IMR-90 (cell line): ENCODE data around the gene HOXC5. TPM values are rescaled to one million over a fixed set of nuclear protein-coding genes. Genes with fewer than 3 reads are reported as not detected.

Source experiments
- ATAC-seq: fragments of 200-7000 bp; cut with Tn5 transposase; 2 replicates; pipeline ENCODE4 v1.9.1; 2020; ENCODE audit warnings: low read depth, mild to moderate bottlenecking, moderate library complexity
- BruUV-seq: library from RNA; stranded (reverse); fragments of 400-500 nt; replicated peaks from 2 replicates; lab custom pipeline; 2021; lab: Mats Ljungman, UMichigan
- CTCF ChIA-PET: fragments of 300-600 bp; formaldehyde crosslinking; extraction: SDS; loops from one replicate; lab custom pipeline; 2021; ENCODE audit warnings: antibody characterized with exemption; lab: Yijun Ruan, JAX
- POLR2A ChIA-PET: fragments of 300-600 bp; sonication (Branson Sonifier 250); formaldehyde crosslinking; loops from one replicate; lab custom pipeline; 2022; ENCODE audit warnings: antibody characterized with exemption; ENCODE audit not compliant: unreplicated experiment; lab: Charles Lee
- DNase-seq: peaks from one replicate; pipeline ENCODE4 v3.0.0; 2013
- H2AFZ ChIP-seq: replicated peaks from 2 replicates; pipeline ENCODE3; 2013; ENCODE audit warnings: low read length, mild to moderate bottlenecking; ENCODE audit not compliant: poor library complexity
- H2AK5ac ChIP-seq: 2 replicates; pipeline ENCODE4 v1.6.1; 2013; ENCODE audit warnings: low read depth, low read length, inconsistent platforms
- H2AK9ac ChIP-seq: replicated peaks from 2 replicates; pipeline ENCODE3; 2013; ENCODE audit warnings: mild to moderate bottlenecking, low read depth, low read length, moderate library complexity; ENCODE audit not compliant: poor library complexity
- H2BK120ac ChIP-seq: 2 replicates; pipeline ENCODE4 v1.6.1; 2013; ENCODE audit warnings: low read depth, low read length, inconsistent platforms
- H2BK15ac ChIP-seq: 3 replicates; pipeline ENCODE4 v1.6.1; 2013; ENCODE audit warnings: low read depth, low read length, inconsistent platforms
- H2BK20ac ChIP-seq: 2 replicates; pipeline ENCODE4 v1.6.1; 2013; ENCODE audit warnings: low read depth, mild to moderate bottlenecking, inconsistent platforms, low read length, moderate library complexity
- H2BK5ac ChIP-seq: 2 replicates; pipeline ENCODE4 v1.6.1; 2013; ENCODE audit warnings: mild to moderate bottlenecking, low read depth, low read length, inconsistent platforms; ENCODE audit not compliant: poor library complexity, severe bottlenecking
- H3K14ac ChIP-seq: replicated peaks from 2 replicates; pipeline ENCODE4 v1.6.1; 2013; ENCODE audit warnings: low read depth, low read length, inconsistent platforms
- H3K18ac ChIP-seq: 2 replicates; pipeline ENCODE4 v1.6.1; 2013; ENCODE audit warnings: low read depth, low read length, control low read depth
- H3K23ac ChIP-seq: 2 replicates; pipeline ENCODE4 v1.6.1; 2013; ENCODE audit warnings: low read depth, low read length, inconsistent platforms
- H3K27ac ChIP-seq: 2 replicates; pipeline ENCODE4 v1.5.1; 2013; ENCODE audit warnings: mild to moderate bottlenecking, control low read depth, low read length; ENCODE audit not compliant: insufficient read depth
- H3K27me3 ChIP-seq: 2 replicates; pipeline ENCODE4 v1.6.1; 2013; ENCODE audit warnings: low read length; ENCODE audit not compliant: control insufficient read depth, insufficient read depth
- H3K36me3 ChIP-seq: 2 replicates; pipeline ENCODE4 v1.6.1; 2013; ENCODE audit warnings: low read length, mixed read lengths; ENCODE audit not compliant: control insufficient read depth, insufficient read depth
- H3K4ac ChIP-seq: 2 replicates; pipeline ENCODE4 v1.6.1; 2013; ENCODE audit warnings: low read depth, low read length, inconsistent platforms
- H3K4me1 ChIP-seq: 2 replicates; pipeline ENCODE4 v1.6.1; 2013; ENCODE audit warnings: low read length, mixed read lengths; ENCODE audit not compliant: control insufficient read depth, insufficient read depth
- H3K4me2 ChIP-seq: 2 replicates; pipeline ENCODE4 v1.6.1; 2013; ENCODE audit warnings: low read depth, mild to moderate bottlenecking, control low read depth, low read length, moderate library complexity
- H3K4me3 ChIP-seq: 2 replicates; pipeline ENCODE4 v1.5.1; 2013; ENCODE audit warnings: low read depth, mild to moderate bottlenecking, control low read depth, low read length, moderate library complexity; ENCODE audit not compliant: insufficient read depth
- H3K56ac ChIP-seq: 2 replicates; pipeline ENCODE4 v1.6.1; 2013; ENCODE audit warnings: low read length, inconsistent platforms; ENCODE audit not compliant: insufficient read depth; ENCODE audit errors: extremely low read depth
- H3K79me1 ChIP-seq, 2 experiments: 2 replicates each; pipeline ENCODE4 v1.6.1; 2013; ENCODE audit warnings: low read length in 2 of 2, inconsistent platforms in 1 of 2, low read depth in 1 of 2
- H3K9ac ChIP-seq: 2 replicates; pipeline ENCODE4 v1.6.1; 2013; ENCODE audit warnings: low read depth, low read length, control low read depth
- H3K9me1 ChIP-seq: 2 replicates; pipeline ENCODE4 v1.6.1; 2013; ENCODE audit warnings: low read length, inconsistent platforms; ENCODE audit not compliant: insufficient read depth
- H3K9me3 ChIP-seq: 2 replicates; pipeline ENCODE4 v1.6.1; 2013; ENCODE audit warnings: low read length; ENCODE audit not compliant: control insufficient read depth, insufficient read depth
- H4K20me1 ChIP-seq: 2 replicates; pipeline ENCODE4 v1.6.1; 2013; ENCODE audit warnings: low read length, inconsistent platforms; ENCODE audit not compliant: insufficient read depth
- H4K5ac ChIP-seq: 2 replicates; pipeline ENCODE4 v1.6.1; 2013; ENCODE audit warnings: mild to moderate bottlenecking, low read depth, low read length, control low read depth
- H4K8ac ChIP-seq, 2 experiments: 2 replicates each; pipeline ENCODE4 v1.6.1; 2013; ENCODE audit warnings: low read depth in 2 of 2, low read length in 2 of 2, control low read depth in 1 of 2, inconsistent platforms in 1 of 2
- H4K91ac ChIP-seq: 2 replicates; pipeline ENCODE4 v1.6.1; 2013; ENCODE audit warnings: low read depth, low read length, inconsistent platforms; ENCODE audit not compliant: insufficient read depth
- MAFK ChIP-seq: IDR thresholded peaks from 2 replicates; pipeline ENCODE4 v1.6.1; 2012; ENCODE audit warnings: low read depth, low read length, improper control_type of control experiment
- NFE2L2 ChIP-seq: fragments of 150-350 bp; IDR thresholded peaks from 2 replicates; pipeline ENCODE4 v1.6.1; 2016; ENCODE audit warnings: low read depth, mild to moderate bottlenecking, low read length
- RCOR1 ChIP-seq: IDR thresholded peaks from 2 replicates; pipeline ENCODE4 v1.6.1; 2012; ENCODE audit warnings: mild to moderate bottlenecking, low read length, improper control_type of control experiment; ENCODE audit not compliant: insufficient replicate concordance
- SMC3 ChIP-seq: fragments of 150-350 bp; IDR thresholded peaks from 2 replicates; pipeline ENCODE4 v1.6.1; 2016; ENCODE audit warnings: low read depth, mild to moderate bottlenecking, antibody characterized with exemption, low read length, moderate library complexity
- USF2 ChIP-seq: fragments of 150-350 bp; IDR thresholded peaks from 2 replicates; pipeline ENCODE4 v1.6.1; 2017; ENCODE audit warnings: mild to moderate bottlenecking, antibody characterized with exemption, low read length, low read depth
- WGBS, 2 experiments: methylation state at CpG; one replicate each; pipeline versions ENCODE4 v1.1.5 to v1.1.7; 2013; ENCODE audit warnings: missing lambda C conversion rate in 2 of 2; ENCODE audit not compliant: insufficient read length in 1 of 2; ENCODE audit errors: extremely low coverage in 2 of 2; 5-methylcytosine and 5-hydroxymethylcytosine counted together
- dilution Hi-C: fragments of 300-500 bp; cut with HindIII; formaldehyde crosslinking; loops from one replicate; pipeline ENCODE4 v1.14.3; 2018; ENCODE audit warnings: low sequenced_read_pairs; ENCODE audit not compliant: unreplicated experiment
- in situ Hi-C: fragments of 300-500 bp; cut with MboI; formaldehyde crosslinking; loops from 3 replicates; pipeline ENCODE4 v1.14.3; 2019; ENCODE audit warnings: low sequenced_read_pairs, inconsistent platforms, mixed read lengths
- intact Hi-C: fragments of 100-400 bp; cut with micrococcal nuclease; formaldehyde crosslinking; loops from 2 replicates; pipeline ENCODE4 v1.10.0; 2022
- polyA plus RNA-seq, 3 experiments: library from polyadenylated mRNA; depleted of rRNA; stranded (reverse); fragments of >200 nt; gene quantifications; 2 replicates each; pipeline ENCODE4 v1.2.3, GENCODE V29; 2012; ENCODE audit warnings: low replicate concordance in 1 of 3
- total RNA-seq: library from RNA; depleted of rRNA; stranded (reverse); fragments of >200 nt; gene quantifications from 2 replicates; pipeline ENCODE4 v1.2.3, GENCODE V29; 2012

Gene HOXC5
- total and polyA plus RNA-seq, 2 of the 4 experiments (the other 2 are of a cell fraction), result not detected

DNA sequence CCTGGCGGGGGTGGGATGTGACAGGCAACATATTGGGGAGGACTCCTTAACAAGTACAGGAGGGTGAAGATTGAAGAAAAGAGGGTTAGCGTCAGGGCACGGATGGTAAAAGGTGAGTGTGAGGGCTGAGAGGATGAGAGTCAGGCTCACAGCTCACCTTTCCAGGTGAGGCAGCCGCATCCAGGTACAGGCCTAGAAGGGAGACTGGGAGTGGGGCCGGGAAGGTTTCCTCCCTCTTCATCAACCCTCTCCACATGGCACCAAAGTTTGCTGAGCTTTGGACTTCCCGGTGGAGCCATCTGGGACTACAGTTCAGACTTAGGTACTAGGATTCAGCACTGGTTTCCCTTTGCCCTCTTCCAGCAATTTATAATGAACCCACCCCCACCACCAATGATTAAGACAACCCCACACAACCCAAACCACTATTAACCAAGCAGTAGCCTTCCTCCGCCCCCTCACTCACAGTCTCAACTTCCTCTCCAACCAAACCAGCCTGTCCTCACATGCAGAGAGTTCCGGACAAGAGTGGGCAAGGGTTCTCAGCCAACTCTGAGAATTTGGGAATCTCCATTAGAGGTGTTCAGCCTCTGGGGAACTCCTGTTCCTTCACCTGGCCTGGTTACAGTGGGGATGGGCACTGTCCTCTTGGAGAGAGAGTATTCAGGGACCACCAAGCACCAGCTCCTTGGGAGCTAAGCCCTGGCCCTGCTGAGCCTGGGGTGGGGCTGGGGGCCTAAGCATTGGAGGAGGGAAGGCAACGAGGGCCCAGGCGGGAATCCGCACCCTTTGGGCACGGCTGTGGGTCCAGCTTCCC lies 18.4 kb downstream of the HOXC5 start:
- no peaks in the 10 kb centered on the region for H3K9me1 ChIP-seq
- H3K14ac ChIP-seq, result no peak overlapping the region
- WGBS, 2 experiments, result 81% methylated on average over 3 of the region's 12 CpGs; no CpG with 5 or more reads in 1 of the 2 experiments
- ChIA-PET POLR2A (no interaction called here), CTCF (no interaction called here)
- in situ Hi-C loops, result no loop called here
- no peak overlapping the region for H3K4ac ChIP-seq
- ATAC-seq (no peak), DNase-seq (no peak)
- no peaks in the 10 kb centered on the region for H3K9me3 ChIP-seq
- H3K79me1 ChIP-seq, result no peaks in the 10 kb centered on the region
- H3K27me3 ChIP-seq, result peaks cover 77% of the 10 kb centered on the region
- H3K4me1 ChIP-seq, result no peaks in the 10 kb centered on the region
- H4K20me1 ChIP-seq, result no peaks in the 10 kb centered on the region
- no peak overlapping the region for H3K27ac ChIP-seq
- H2AFZ ChIP-seq, result no peak overlapping the region
- no peak overlapping the region for H4K91ac ChIP-seq
- H3K36me3 ChIP-seq, result no peaks in the 10 kb centered on the region
- H2BK20ac ChIP-seq, result no peak overlapping the region
- H2AK9ac ChIP-seq, result no peak overlapping the region
- no TSS peak for BruUV-seq
- no peak overlapping the region for H4K8ac ChIP-seq
- H2BK5ac ChIP-seq, result no peak overlapping the region
- H3K4me3 ChIP-seq, result no peak overlapping the region
- H2AK5ac ChIP-seq, result no peak overlapping the region
- dilution Hi-C loops, result no loop called here
- no peak overlapping the region for H3K9ac ChIP-seq
- H2BK15ac ChIP-seq, result no peak overlapping the region
- no peak for TF ChIP-seq USF2
- TF ChIP-seq NFE2L2, result no peak
- TF ChIP-seq MAFK, result no peak
- TF ChIP-seq RCOR1, result no peak
- TF ChIP-seq SMC3, result no peak
- no peak overlapping the region for H4K5ac ChIP-seq
- H3K56ac ChIP-seq, result no peak overlapping the region
- intact Hi-C loops, result no loop called here
- no peak overlapping the region for H2BK120ac ChIP-seq
- H3K18ac ChIP-seq, result no peak overlapping the region
- H3K4me2 ChIP-seq, result no peak overlapping the region
- H3K23ac ChIP-seq, result no peak overlapping the region
